ENCODE measurements around the gene EIF4G1.
A peak's percentile ranks its signal among the peaks of the same experiment; 100 is the strongest.

The EIF4G1 gene

GRCh38 chr3:184368116-184368515 lies 53.7 kb downstream of the EIF4G1 start:
- no peak for DNase-seq (ENCODE audit: low read depth)

GRCh38 chr3:184368586-184369183 lies 54.3 kb downstream of the EIF4G1 start:
- DNase-seq (ENCODE audit: low read depth): peak; percentile 65

DNA sequence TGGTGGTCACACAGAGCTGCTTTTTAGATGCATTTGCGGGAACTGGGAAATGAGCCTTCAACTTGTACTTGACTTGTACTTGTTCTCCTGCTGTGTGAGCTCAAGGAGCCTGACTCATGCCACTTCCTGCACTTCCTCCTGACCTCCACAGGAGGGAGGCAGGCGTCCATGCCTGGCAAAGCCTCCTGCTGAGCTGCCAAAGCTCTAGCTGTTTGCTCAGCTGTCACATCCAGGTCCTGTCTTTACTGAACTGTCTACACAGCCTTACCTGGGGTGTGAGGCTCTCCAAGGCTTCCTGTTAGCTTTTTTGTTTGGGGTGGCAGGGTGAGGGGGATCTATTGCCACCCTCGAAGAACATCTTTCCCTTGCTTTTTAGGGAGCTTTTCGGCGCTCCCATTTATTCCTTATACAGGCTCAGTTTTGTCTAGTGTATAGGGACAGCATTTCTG lies 57.2 kb downstream of the EIF4G1 start:
- peak; percentile 37 for DNase-seq (ENCODE audit: low read depth)

DNA sequence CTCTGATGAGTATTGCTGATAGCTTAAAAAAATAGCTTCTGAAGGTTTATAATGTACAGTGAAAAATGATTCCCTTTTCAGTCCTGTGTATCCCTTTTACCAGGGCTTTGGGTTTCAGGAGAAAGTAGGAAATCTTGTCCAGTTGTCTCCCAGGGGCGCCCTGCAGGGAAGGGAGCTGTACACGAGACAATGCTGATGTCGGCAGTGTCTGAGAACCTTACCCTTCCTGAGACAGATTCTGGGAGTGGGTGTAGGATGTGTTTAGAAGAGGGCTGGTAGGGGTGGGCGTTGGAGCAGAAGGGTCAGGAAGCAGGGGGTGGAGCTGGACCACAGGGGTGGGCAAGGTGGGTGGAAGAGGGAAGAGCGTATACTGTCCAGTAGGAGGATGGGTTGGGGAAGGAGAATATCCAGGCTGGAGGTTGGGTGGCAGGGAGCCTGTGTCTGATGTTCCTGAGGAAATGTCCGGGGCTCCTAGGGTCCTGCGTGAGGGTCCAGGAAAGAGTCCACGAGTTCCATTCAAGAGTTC lies 58.0 kb downstream of the EIF4G1 start:
- no peak for DNase-seq (ENCODE audit: low read depth)

GRCh38 chr3:184372911-184373310 lies 58.5 kb downstream of the EIF4G1 start:
- DNase-seq (ENCODE audit: low read depth): no peak

GRCh38 chr3:184373422-184373821 lies 59.0 kb downstream of the EIF4G1 start:
- peak; percentile 43 for DNase-seq (ENCODE audit: low read depth)

GRCh38 chr3:184375747-184376461 lies 61.5 kb downstream of the EIF4G1 start:
- no peak for DNase-seq (ENCODE audit: low read depth)

GRCh38 chr3:184377374-184377773 lies 63.0 kb downstream of the EIF4G1 start:
- no peak for DNase-seq (ENCODE audit: low read depth)

DNA sequence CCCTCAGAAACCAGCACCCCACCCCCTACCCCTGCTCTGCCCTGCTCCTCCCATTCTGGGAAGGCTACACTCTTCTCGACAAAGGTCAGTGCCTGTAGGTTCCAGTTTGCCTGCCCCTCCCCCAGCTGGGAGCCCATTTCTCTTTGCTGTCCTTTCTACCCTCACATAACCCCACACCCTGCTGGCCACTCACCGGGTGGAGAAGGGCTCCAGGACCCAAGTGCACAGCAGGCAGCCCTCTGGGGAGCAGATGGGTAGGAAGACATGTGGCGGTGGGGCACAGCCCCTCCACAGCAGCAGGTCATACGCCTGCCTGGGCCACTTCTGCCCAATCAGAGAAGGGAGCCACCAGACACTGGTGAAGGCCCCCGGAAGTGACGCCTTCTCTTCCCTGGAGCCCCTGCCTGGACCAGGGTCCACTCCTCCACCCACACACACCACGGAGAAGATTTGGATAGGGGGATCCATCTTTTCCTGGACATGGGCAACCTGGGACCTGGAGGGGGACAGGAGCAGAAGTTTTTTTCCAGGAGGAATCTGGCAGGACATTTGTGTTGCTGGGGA lies 63.6 kb downstream of the EIF4G1 start, which contains the start of gene THPO:
TSS of gene THPO (minus strand) at position 326 of the 564 bp plus-strand sequence. CDS start 1,948 bp downstream, outside the sequence.
- DNase-seq (ENCODE audit: low read depth): no peak

GRCh38 chr3:184378651-184379357 lies 64.4 kb downstream of the EIF4G1 start:
- DNase-seq (ENCODE audit: low read depth): no peak

- DNase-seq (ENCODE audit: low read depth): no peak
These were observed 65.2 kb downstream of the EIF4G1 start, which contains the start of gene CHRD for GRCh38 chr3:184379358-184380184. TSS of gene CHRD (plus strand) at chr3:184380054. CDS start at chr3:184380319, 265 bp downstream.

- DNase-seq (ENCODE audit: low read depth): no peak
These were observed 65.8 kb downstream of the EIF4G1 start for GRCh38 chr3:184380185-184380626.

- no peak for DNase-seq (ENCODE audit: low read depth)
These were observed 66.3 kb downstream of the EIF4G1 start for GRCh38 chr3:184380627-184381260.

DNA sequence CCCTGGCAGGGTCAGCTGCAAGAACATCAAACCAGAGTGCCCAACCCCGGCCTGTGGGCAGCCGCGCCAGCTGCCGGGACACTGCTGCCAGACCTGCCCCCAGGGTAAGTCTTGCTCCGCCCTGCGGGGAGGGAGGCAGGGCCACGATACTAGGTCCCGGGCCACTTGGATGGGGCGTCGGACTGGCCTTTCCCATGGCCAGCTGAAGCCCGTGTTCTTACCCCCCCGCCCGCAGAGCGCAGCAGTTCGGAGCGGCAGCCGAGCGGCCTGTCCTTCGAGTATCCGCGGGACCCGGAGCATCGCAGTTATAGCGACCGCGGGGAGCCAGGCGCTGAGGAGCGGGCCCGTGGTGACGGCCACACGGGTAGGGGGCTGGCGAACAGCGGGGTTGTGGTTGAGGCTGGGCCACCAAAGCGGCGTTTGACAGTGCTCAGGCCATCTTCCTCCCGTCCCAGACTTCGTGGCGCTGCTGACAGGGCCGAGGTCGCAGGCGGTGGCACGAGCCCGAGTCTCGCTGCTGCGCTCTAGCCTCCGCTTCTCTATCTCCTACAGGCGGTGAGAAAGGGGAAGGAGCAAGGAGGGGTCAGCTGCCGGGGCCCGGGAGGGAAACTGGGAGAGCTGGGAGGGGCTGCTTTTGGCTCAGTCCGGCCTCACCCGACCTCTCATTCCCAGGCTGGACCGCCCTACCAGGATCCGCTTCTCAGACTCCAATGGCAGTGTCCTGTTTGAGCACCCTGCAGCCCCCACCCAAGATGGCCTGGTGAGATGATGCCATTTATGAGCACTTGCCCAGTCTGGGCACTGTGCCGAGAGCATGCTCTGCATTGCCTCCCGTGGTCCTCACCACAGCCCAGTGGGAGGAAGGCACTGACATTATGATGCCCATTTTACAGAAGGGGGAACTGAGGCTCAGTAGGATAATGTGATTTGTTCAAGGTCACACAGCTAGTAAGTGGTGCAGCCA lies 67.1 kb downstream of the EIF4G1 start:
- DNase-seq (ENCODE audit: low read depth): no peak

DNA sequence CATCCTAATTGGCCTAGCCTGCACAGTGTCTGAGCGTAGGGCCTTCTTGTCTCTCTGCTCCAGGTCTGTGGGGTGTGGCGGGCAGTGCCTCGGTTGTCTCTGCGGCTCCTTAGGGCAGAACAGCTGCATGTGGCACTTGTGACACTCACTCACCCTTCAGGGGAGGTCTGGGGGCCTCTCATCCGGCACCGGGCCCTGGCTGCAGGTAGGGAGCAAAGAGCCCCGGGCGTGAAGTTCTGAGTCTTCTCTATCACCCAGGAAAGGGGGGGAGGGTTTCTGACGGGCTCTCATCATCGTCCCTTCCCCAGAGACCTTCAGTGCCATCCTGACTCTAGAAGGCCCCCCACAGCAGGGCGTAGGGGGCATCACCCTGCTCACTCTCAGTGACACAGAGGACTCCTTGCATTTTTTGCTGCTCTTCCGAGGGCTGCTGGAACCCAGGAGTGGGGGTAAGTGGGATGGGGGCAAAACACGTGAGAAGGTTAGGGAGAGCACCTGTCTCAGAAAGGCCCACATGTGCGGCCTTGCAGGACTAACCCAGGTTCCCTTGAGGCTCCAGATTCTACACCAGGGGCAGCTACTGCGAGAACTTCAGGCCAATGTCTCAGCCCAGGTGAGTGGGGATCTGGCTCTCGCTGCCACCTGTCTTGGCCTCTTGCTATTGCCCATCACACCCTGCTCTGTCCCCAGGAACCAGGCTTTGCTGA lies 68.1 kb downstream of the EIF4G1 start:
- DNase-seq (ENCODE audit: low read depth): no peak

GRCh38 chr3:184383033-184383740 lies 68.8 kb downstream of the EIF4G1 start:
- DNase-seq (ENCODE audit: low read depth): no peak

GRCh38 chr3:184384342-184384741 lies 69.9 kb downstream of the EIF4G1 start:
- DNase-seq (ENCODE audit: low read depth): no peak
